Measurements from ENCODE around the gene GLI3.

GLI3 gene

GRCh38 chr7:42035210-42035609, 201.8 kb downstream of the GLI3 start:
- DNase-seq (ENCODE audit: low read depth) = no peak

GRCh38 chr7:42033480-42033879, 203.5 kb downstream of the GLI3 start:
- DNase-seq (ENCODE audit: low read depth) = no peak

- no peak for DNase-seq (ENCODE audit: low read depth)
These were observed 207.6 kb downstream of the GLI3 start for GRCh38 chr7:42029405-42029804.

GRCh38 chr7:42027521-42027920, 209.5 kb downstream of the GLI3 start:
- DNase-seq (ENCODE audit: low read depth) = no peak

GRCh38 chr7:42026622-42027197, 210.3 kb downstream of the GLI3 start:
- DNase-seq (ENCODE audit: low read depth) = no peak

- DNase-seq (ENCODE audit: low read depth) = no peak
These were observed 211.2 kb downstream of the GLI3 start for GRCh38 chr7:42025635-42026375.

- no peak for DNase-seq (ENCODE audit: low read depth)
These were observed 212.5 kb downstream of the GLI3 start for GRCh38 chr7:42024537-42024936.

GRCh38 chr7:42023262-42023661, 213.7 kb downstream of the GLI3 start:
- no peak for DNase-seq (ENCODE audit: low read depth)

- no peak for DNase-seq (ENCODE audit: low read depth)
These were observed 214.2 kb downstream of the GLI3 start for GRCh38 chr7:42022791-42023190.

- DNase-seq (ENCODE audit: low read depth) = no peak
These were observed 215.0 kb downstream of the GLI3 start for GRCh38 chr7:42022056-42022455.

GRCh38 chr7:42021631-42022030, 215.4 kb downstream of the GLI3 start:
- no peak for DNase-seq (ENCODE audit: low read depth)

GRCh38 chr7:42020061-42020460, 216.9 kb downstream of the GLI3 start:
- DNase-seq (ENCODE audit: low read depth) = no peak

- no peak for DNase-seq (ENCODE audit: low read depth)
These were observed 219.5 kb downstream of the GLI3 start for GRCh38 chr7:42017349-42017986.

GRCh38 chr7:42016517-42016916, 220.5 kb downstream of the GLI3 start:
- no peak for DNase-seq (ENCODE audit: low read depth)

- no peak for DNase-seq (ENCODE audit: low read depth)
These were observed 222.1 kb downstream of the GLI3 start for GRCh38 chr7:42014625-42015618.

GRCh38 chr7:42012786-42013360, 224.1 kb downstream of the GLI3 start:
- no peak for DNase-seq (ENCODE audit: low read depth)

- DNase-seq (ENCODE audit: low read depth) = no peak
These were observed 224.7 kb downstream of the GLI3 start for GRCh38 chr7:42012313-42012712.

- DNase-seq (ENCODE audit: low read depth) = no peak
These were observed 225.2 kb downstream of the GLI3 start for GRCh38 chr7:42011846-42012245.

GRCh38 chr7:42010751-42011150, 226.3 kb downstream of the GLI3 start:
- no peak for DNase-seq (ENCODE audit: low read depth)

- no peak for DNase-seq (ENCODE audit: low read depth)
These were observed 230.1 kb downstream of the GLI3 start for GRCh38 chr7:42006801-42007513.

GRCh38 chr7:42002654-42003053, 234.4 kb downstream of the GLI3 start:
- DNase-seq (ENCODE audit: low read depth) = no peak
